K562 (cell line): ENCODE data around the gene CUTA. TPM values are rescaled to one million over a fixed set of nuclear protein-coding genes. Genes with fewer than 3 reads are reported as not detected.

ENCODE experiments used
- ATAC-seq: fragments of 200-7000 bp; cut with Tn5 transposase; 3 replicates; pipeline ENCODE4 v1.9.1; 2020; ENCODE audit warnings: moderate library complexity
- BruUV-seq: library from RNA; stranded (reverse); fragments of 400-500 nt; replicated peaks from 2 replicates; lab custom pipeline; 2021; lab: Mats Ljungman, UMichigan
- CTCF ChIA-PET: fragments of 300-600 bp; formaldehyde crosslinking; extraction: SDS; loops from one replicate; lab custom pipeline; 2021; ENCODE audit warnings: low intra/inter-chr PET ratio; lab: Yijun Ruan, JAX
- POLR2A ChIA-PET: fragments of 300-600, 350-650 bp; sonication (Branson Sonifier 250); formaldehyde crosslinking; extraction: SDS; loops from one replicate; lab custom pipeline; 2021; ENCODE audit warnings: antibody characterized with exemption, inconsistent platforms; lab: Yijun Ruan, JAX
- DNase-seq, 4 experiments: peaks; one replicate each; pipeline versions ENCODE4 v3.0.0 to v3.0.0-alpha.2; 2011 to 2018; ENCODE audit warnings: low spot score in 3 of 4, mixed read lengths in 3 of 4; ENCODE audit errors: extremely low read depth in 1 of 4
- FAIRE-seq: peaks from 2 replicates; lab custom pipeline; 2011; peaks lifted over from hg19 to GRCh38; lab: Jason Lieb, UNC
- H2AFZ ChIP-seq: 2 replicates; pipeline ENCODE4 v1.6.0; 2011; ENCODE audit warnings: low read depth, low read length, control low read depth, inconsistent platforms
- H3K27ac ChIP-seq: fragments of 200-600 bp; 3 replicates; pipeline ENCODE4 v1.8.0; 2011; ENCODE audit warnings: low read depth, mild to moderate bottlenecking, control low read depth, inconsistent platforms, low read length, moderate library complexity, mixed read lengths; ENCODE audit errors: extremely low read depth
- H3K27me3 ChIP-seq, 2 experiments: fragments of 300-600 bp in 1 of 2; 2 replicates in 1 of 2; 3 replicates in 1 of 2; pipeline versions ENCODE4 v1.6.0 to v1.8.0; 2011; ENCODE audit warnings: inconsistent platforms in 2 of 2, low read length in 2 of 2, mild to moderate bottlenecking in 1 of 2, mixed read lengths in 1 of 2, moderate library complexity in 1 of 2; ENCODE audit not compliant: control insufficient read depth in 2 of 2, insufficient read depth in 2 of 2
- H3K36me3 ChIP-seq: fragments of 300-600 bp; 3 replicates; pipeline ENCODE4 v1.8.0; 2011; ENCODE audit warnings: mild to moderate bottlenecking, low read length, inconsistent platforms; ENCODE audit not compliant: control insufficient read depth, insufficient read depth
- H3K4me1 ChIP-seq, 2 experiments: fragments of 200-600 bp in 1 of 2; replicated peaks in 1 of 2; 2 replicates in 1 of 2; 3 replicates in 1 of 2; pipeline versions ENCODE4 v1.5.1 to v1.8.0; 2011; ENCODE audit warnings: inconsistent platforms in 2 of 2, low read length in 2 of 2, mild to moderate bottlenecking in 1 of 2, mixed read lengths in 1 of 2, moderate library complexity in 1 of 2; ENCODE audit not compliant: control insufficient read depth in 2 of 2, insufficient read depth in 2 of 2
- H3K4me2 ChIP-seq: 2 replicates; pipeline ENCODE4 v1.6.1; 2011; ENCODE audit warnings: low read length, control low read depth, inconsistent platforms, mixed read lengths; ENCODE audit not compliant: insufficient read depth
- H3K4me3 ChIP-seq: fragments of 200-600 bp; sonication (generic), shearing (Covaris generic); 2 replicates; pipeline ENCODE4 v1.5.1; 2016; ENCODE audit warnings: control low read depth, inconsistent platforms
- H3K79me2 ChIP-seq: fragments of 200-600 bp; 3 replicates; pipeline ENCODE4 v1.8.0; 2011; ENCODE audit warnings: low read length, inconsistent platforms; ENCODE audit not compliant: control insufficient read depth, insufficient read depth
- H3K9ac ChIP-seq, 2 experiments: 2 replicates each; pipeline versions ENCODE4 v1.6.0 to v1.6.1; 2011; ENCODE audit warnings: low read depth in 2 of 2, low read length in 2 of 2, control low read depth in 1 of 2, inconsistent platforms in 1 of 2, mild to moderate bottlenecking in 1 of 2, mixed read lengths in 1 of 2; ENCODE audit not compliant: insufficient read depth in 1 of 2
- H3K9me1 ChIP-seq: one replicate; pipeline ENCODE4 v1.6.0; 2011; ENCODE audit warnings: inconsistent platforms, mild to moderate bottlenecking, low read length, moderate library complexity; ENCODE audit not compliant: control insufficient read depth, insufficient read depth
- H3K9me3 ChIP-seq: replicated peaks from 2 replicates; pipeline ENCODE4 v1.5.1; 2011; ENCODE audit warnings: low read depth, low read length, inconsistent platforms; ENCODE audit not compliant: control insufficient read depth, insufficient read depth
- H4K20me1 ChIP-seq: replicated peaks from 2 replicates; pipeline ENCODE4 v1.6.1; 2011; ENCODE audit warnings: low read length, inconsistent platforms, mixed read lengths; ENCODE audit not compliant: control insufficient read depth, insufficient read depth
- ARID2 ChIP-seq: fragments of 450-650 bp; IDR thresholded peaks from 2 replicates; pipeline ENCODE4 v1.6.1; 2017; ENCODE audit warnings: antibody characterized with exemption, mild to moderate bottlenecking
- MLLT1 ChIP-seq, 2 experiments: fragments of 450-650 bp; IDR thresholded peaks; 2 replicates each; pipeline ENCODE4 v1.6.1; 2016
- PPARD ChIP-seq: fragments of 250-450 bp; sonication (Bioruptor Pico); IDR thresholded peaks from 2 replicates; pipeline ENCODE4 v1.8.0; 2022; ENCODE audit warnings: inconsistent platforms, mild to moderate bottlenecking, moderate library complexity
- SIN3A ChIP-seq, 2 experiments: fragments of 150-350 bp in 1 of 2; IDR thresholded peaks; 2 replicates each; pipeline ENCODE4 v1.6.1; 2011 to 2016; ENCODE audit warnings: borderline replicate concordance in 2 of 2, low read depth in 2 of 2, low read length in 2 of 2, mild to moderate bottlenecking in 2 of 2, moderate library complexity in 2 of 2; ENCODE audit not compliant: control insufficient read depth in 1 of 2
- SPI1 ChIP-seq: IDR thresholded peaks from 2 replicates; pipeline ENCODE4 v1.6.1; 2011; ENCODE audit warnings: low read depth, low read length, control low read depth, borderline replicate concordance
- SUPT5H ChIP-seq: fragments of 450-650 bp; IDR thresholded peaks from 2 replicates; pipeline ENCODE4 v1.6.1; 2016
- THRB ChIP-seq: fragments of 450-650 bp; formaldehyde crosslinking; conservative IDR thresholded peaks from 2 replicates; pipeline ENCODE4 v1.4.0; 2022; ENCODE audit warnings: mild to moderate bottlenecking, missing genetic modification characterization
- YY1 ChIP-seq, 3 experiments: IDR thresholded peaks; 2 replicates each; pipeline ENCODE4 v1.6.1; 2011; ENCODE audit warnings: low read length in 2 of 3, mild to moderate bottlenecking in 2 of 3, moderate library complexity in 2 of 3, borderline replicate concordance in 1 of 3, control low read depth in 1 of 3, low read depth in 1 of 3; ENCODE audit not compliant: insufficient read depth in 3 of 3, insufficient replicate concordance in 2 of 3, control insufficient read depth in 1 of 3, insufficient read length in 1 of 3; ENCODE audit errors: extremely low read depth in 1 of 3
- ZBTB26 ChIP-seq: fragments of 450-650 bp; formaldehyde crosslinking; IDR thresholded peaks from 2 replicates; pipeline ENCODE4 v1.4.0; 2022; ENCODE audit warnings: missing genetic modification characterization
- ZNF124 ChIP-seq: sonication (generic); formaldehyde crosslinking; IDR thresholded peaks from 2 replicates; pipeline ENCODE4 v1.8.1; 2022; ENCODE audit warnings: missing genetic modification reagents
- WGBS: fragments of 100-300 bp; shearing (Covaris generic); methylation state at CpG from one replicate; pipeline ENCODE4 v1.1.6; 2016; ENCODE audit warnings: low coverage, mixed read lengths; ENCODE audit not compliant: insufficient coverage; ENCODE audit errors: missing lambda C conversion rate; 5-methylcytosine and 5-hydroxymethylcytosine counted together
- in situ Hi-C: fragments of 300-500 bp; cut with MboI; formaldehyde crosslinking; loops from 4 replicates; pipeline ENCODE4 v1.15.0; 2018; ENCODE audit warnings: inconsistent platforms, mixed read lengths
- intact Hi-C: fragments of 100-400 bp; cut with micrococcal nuclease; formaldehyde crosslinking; loops from 2 replicates; pipeline ENCODE4 v1.14.2; 2022
- polyA plus RNA-seq, 8 experiments: library from polyadenylated mRNA; depleted of rRNA in 4 of 8; stranded (reverse) in 5 of 8; unstranded in 3 of 8; fragments of >200 nt; fragmentation: Nextera tagmentation in 2 of 8; fragmentation: Illumina TruSeq in 1 of 8; extraction: Ambion mirVana in 2 of 8; extraction: Trizol in 1 of 8; gene quantifications; 2 replicates each; pipeline versions ENCODE4 v1.2.1 to v1.2.3, GENCODE V29; 2011 to 2014; ENCODE audit warnings: inconsistent platforms in 1 of 8, missing spikeins in 1 of 8
- total RNA-seq, 7 experiments: library from RNA; depleted of rRNA in 6 of 7; stranded (reverse); fragments of >200 nt in 6 of 7; fragmentation: Illumina TruSeq in 2 of 7; extraction: Trizol in 2 of 7; gene quantifications; 2 replicates each; pipeline versions ENCODE4 v1.2.1 to v1.2.3, GENCODE V29; 2011 to 2021; ENCODE audit warnings: low replicate concordance in 1 of 7

The CUTA gene
- total and polyA plus RNA-seq, 9 of the 15 experiments (the other 6 are each of a cell fraction or from before 2014, with no cell fraction given) = 166 to 682 (median 310) TPM

- POLR2A ChIA-PET = interaction anchor here (1.3 kb wide), 1 partner anchor 8 kb away, joined by 4 read pairs; no protein-coding TSS in a partner anchor
Observed at GRCh38 chr6:33392979-33393378, 24.9 kb downstream of the CUTA start.

More at GRCh38 chr6:33392979-33393378, 24.9 kb downstream of the CUTA start:
- H3K4me2 ChIP-seq = peak overlapping the region; percentile 93
- CTCF ChIA-PET = no interaction called here
- intact Hi-C loops (loop anchor here (5.0 kb wide), 2 partner anchors 46 to 96 kb away; partner anchors contain the start of gene RGL2), in situ Hi-C loops (no loop called here)
- FAIRE-seq (no peak), DNase-seq (no peak), ATAC-seq (no peak)
- H3K27me3 ChIP-seq = no peaks in the 10 kb centered on the region
- no peaks in the 10 kb centered on the region for H3K9me1 ChIP-seq
- H3K4me1 ChIP-seq = peaks cover 19 to 22% of the 10 kb centered on the region in 2 experiments
- H3K9me3 ChIP-seq = no peaks in the 10 kb centered on the region
- no TSS peak for BruUV-seq
- peaks cover 37% of the 10 kb centered on the region; the same call in 2 of the 3 replicates for H3K36me3 ChIP-seq
- 19% methylated on average over 3 of the region's 3 CpGs for WGBS
- TF ChIP-seq SIN3A (IDR thresholded peaks at IDR 0.05; ENCODE audit: borderline replicate concordance in 2 of 2, control insufficient read depth in 1 of 2, low read depth in 2 of 2, low read length in 2 of 2) = 0 out of 4 replicates have a peak, but pooled peaks of 1 of the 2 experiments have one; percentile 6
- no peak for TF ChIP-seq PPARD (CRISPR knock-in tag)
- 0 out of 2 replicates have a peak, but pooled peaks have one; percentile 61 for TF ChIP-seq THRB (CRISPR knock-in tag)
- TF ChIP-seq ARID2 = peak; percentile 22; the same call in 1 of the 2 replicates
- TF ChIP-seq ZBTB26 (CRISPR knock-in tag) = peak; percentile 82; the same call in 1 of the 2 replicates
- TF ChIP-seq SPI1 = 0 out of 2 replicates have a peak, but pooled peaks have one; percentile 20
- TF ChIP-seq YY1 (IDR thresholded peaks at IDR 0.05; ENCODE audit: borderline replicate concordance in 1 of 3, control insufficient read depth in 1 of 3, extremely low read depth in 1 of 3, insufficient read depth in 3 of 3, insufficient read length in 1 of 3, insufficient replicate concordance in 2 of 3, low read depth in 1 of 3, low read length in 2 of 3) = no peak
- peak in 1 of 2 experiments; percentile 52; a peak in 1 of 4 replicates for TF ChIP-seq MLLT1 (IDR thresholded peaks at IDR 0.05)
- 0 out of 2 replicates have a peak, but pooled peaks have one; percentile 31 for TF ChIP-seq SUPT5H
- no peak for TF ChIP-seq ZNF124 (CRISPR knock-in tag)
- no peak overlapping the region for H2AFZ ChIP-seq
- peaks cover 61% of the 10 kb centered on the region for H3K79me2 ChIP-seq
- peak overlapping the region; percentile 89 for H3K27ac ChIP-seq
- H3K4me3 ChIP-seq = peak overlapping the region; percentile 74
- H3K9ac ChIP-seq = peak overlapping the region; percentile 8 to 92; a peak in 3 of 4 replicates
- peaks cover 6% of the 10 kb centered on the region; the same call in 1 of the 2 replicates for H4K20me1 ChIP-seq
